Measurements from ENCODE around the gene CEACAM8. TPM values are rescaled to one million over a fixed set of nuclear protein-coding genes. Genes with fewer than 3 reads are reported as not detected.

The CEACAM8 gene
- not detected in 2 replicates for total RNA-seq

DNA sequence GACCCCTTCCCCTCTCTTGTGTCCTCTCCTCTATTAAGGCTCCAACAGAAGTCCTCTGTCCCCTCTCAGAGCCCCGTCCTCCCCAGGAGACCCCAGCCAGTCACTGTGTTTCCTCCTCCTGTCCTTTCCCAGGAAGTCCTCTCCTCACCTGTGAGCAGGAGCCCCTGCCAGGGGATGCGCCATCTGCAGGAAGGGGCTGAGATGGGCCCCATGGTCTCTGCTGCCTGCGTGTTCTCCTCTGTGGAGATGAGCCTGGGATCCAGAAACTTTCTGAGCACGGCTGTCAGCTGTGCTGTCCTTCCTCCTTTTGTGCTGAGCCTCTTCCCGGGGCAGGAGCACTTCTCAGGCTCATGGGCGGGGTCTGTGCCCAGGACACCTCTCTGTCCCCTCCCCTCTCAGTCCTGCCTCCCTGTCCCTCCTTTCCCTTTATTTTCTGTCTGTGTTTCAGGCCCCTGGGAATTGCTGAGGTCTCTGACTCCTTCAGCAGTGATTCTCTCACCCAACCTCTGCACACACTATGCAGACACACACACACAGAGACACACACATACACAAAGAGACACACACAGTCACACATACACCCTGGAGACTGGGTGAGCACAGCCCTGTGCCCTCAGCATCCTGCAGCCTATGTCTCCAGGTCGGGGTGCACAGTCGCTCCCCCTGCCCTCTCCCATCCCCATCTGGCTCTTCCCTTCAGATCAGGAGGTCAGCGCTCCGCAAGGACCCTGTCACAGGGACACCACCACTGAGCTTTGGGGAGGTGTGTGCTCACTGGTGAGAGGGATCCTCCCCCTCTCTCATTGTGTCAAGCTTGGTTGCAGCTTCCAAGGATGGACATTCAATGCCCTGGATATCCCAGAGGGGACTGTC is at the start of gene CEACAM8:
Gene CEACAM8 (minus strand): TSS at position 308 of the 873 bp plus-strand sequence. CDS start 96 bp downstream, at position 212.

Other genes with a start within 250 kb of the CEACAM8 start
- gene CNFN, start 204.6 kb downstream of the CEACAM8 start, total RNA-seq, result 0.36 and 13.7 TPM in 2 replicates
- gene LIPE, start 167.5 kb downstream of the CEACAM8 start, total RNA-seq, result 5.0 and 24.6 TPM in 2 replicates
- gene CXCL17, start 152.0 kb downstream of the CEACAM8 start, total RNA-seq, result under 0.01 and 9.2 TPM in 2 replicates
- gene CEACAM1, start 66.4 kb downstream of the CEACAM8 start, total RNA-seq, result 1.4 and 6.3 TPM in 2 replicates
- not detected in 2 replicates for gene PSG3, start 145.6 kb upstream of the CEACAM8 start, total RNA-seq
- gene PSG8, start 170.8 kb upstream of the CEACAM8 start, total RNA-seq, result not detected in 2 replicates